HG03354 (cell line): ENCODE results near the gene PPP1R2C.

ENCODE experiments used
- ATAC-seq: cut with Tn5 transposase; IDR thresholded peaks from one replicate; pipeline ENCODE4 v1.9.1; 2021; ENCODE audit warnings: mild to moderate bottlenecking; ENCODE audit not compliant: unreplicated experiment, poor library complexity, severe bottlenecking

The PPP1R2C gene

DNA sequence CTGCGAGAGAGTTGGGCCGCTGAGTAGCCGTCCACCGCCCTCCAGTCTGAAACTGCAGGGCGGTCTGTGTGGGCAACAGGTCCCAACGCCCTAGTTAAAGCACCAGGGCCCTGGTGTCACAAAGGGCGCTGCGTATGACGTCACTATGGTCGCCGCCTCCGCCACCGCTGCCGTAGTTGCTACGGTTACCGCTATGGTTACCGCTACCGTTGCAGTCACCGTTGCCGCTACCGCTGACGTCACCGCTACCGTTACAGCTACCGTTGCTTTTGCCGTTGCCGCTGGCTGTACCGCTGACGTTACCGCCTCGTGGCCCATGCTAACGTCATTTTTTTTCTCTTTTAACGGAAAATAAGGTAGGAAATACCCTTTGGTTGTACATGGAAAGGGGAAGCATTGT is at the start of gene PPP1R2C:
TSS of gene PPP1R2C (minus strand) at position 68 of the 400 bp plus-strand sequence. CDS start 84 bp downstream, outside the sequence.
- ATAC-seq = no peak

DNA sequence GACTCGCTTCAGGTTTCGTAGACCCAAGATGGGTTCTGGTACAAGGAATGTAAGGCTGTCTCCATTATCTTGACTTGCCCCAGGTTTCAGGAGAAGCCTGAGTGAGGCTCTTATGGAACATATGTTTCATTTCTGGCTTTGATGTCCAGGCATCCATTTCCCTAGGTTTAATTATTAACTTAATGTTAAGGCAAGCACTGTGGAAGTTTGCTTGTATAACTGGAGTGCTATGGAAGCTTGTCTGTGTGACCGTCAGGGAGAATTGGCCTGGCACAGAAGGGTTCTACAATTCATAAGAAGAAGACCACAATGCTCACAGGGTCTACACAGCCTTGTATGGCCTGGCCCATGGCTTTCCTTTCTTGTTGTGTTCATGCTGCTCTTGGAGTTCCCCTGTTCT is 47.2 kb upstream of the PPP1R2C start:
- no peak for ATAC-seq

DNA sequence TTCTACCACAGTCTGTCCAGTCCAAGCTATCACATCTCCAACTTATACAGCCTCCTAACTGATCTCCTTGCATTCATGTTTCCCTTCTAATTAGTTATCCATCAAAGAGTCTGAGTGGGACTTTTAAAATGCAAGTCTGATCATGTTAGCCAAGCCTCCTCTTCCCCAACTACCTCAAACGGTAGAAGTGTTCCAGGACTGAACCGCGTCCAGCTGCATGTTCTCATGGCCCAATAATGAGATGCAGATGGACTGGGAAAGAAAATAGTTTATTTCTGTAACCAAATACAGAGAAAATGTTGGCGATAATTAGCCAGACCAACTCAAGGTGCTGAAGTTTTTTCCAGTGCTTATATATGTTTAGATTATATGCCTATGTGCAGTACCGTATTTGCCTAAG is 46.6 kb upstream of the PPP1R2C start:
- ATAC-seq = no peak

DNA sequence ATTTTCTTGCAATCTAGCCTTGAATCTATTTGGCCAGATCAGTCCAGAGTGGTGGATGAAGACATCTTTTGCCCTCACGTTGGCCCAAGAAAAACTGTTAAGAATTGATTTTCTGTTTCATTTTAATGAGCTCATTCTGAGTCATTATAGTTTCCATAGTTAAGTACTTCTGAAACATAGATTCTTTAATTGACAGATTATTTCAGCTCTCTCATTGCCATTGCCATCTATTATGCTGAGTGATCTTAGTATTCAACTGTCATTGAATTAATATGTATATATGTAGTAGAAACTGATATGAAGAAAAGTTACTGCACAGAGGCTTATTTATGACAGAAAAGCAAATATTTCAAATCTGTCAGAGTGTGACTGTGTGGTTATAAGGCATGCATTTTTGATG is 45.5 kb upstream of the PPP1R2C start:
- no peak for ATAC-seq

DNA sequence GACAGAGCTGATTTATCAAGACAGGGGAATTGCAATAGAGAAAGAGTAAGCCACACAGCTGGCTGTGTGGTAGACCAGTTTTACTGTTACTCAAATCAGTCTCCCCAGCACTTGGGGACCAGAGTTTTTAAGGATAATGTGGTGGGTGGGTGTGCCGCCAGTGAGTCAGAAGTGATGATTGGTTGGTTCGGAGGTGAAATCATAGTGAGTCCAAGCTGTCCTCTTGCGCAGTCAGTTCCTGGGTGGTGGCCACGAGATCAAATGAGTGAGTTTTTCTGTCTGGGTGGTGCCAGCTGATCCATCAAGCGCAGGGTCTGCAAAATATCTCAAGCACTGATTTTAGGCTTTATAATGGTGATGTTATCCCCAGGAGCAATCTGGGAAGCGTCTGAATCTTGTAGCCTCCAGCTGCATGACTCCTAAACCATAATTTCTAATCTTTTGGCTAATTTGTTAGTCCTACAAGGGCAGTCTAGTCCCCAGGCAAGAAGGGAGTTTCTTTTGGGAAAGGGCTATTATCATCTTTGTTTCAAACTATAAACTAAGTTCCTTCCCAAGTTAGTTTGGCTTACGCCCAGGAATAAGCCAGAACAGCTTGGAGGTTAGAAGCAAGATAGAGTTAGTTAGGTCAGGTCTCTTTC is 44.0 kb upstream of the PPP1R2C start:
- no peak for ATAC-seq

DNA sequence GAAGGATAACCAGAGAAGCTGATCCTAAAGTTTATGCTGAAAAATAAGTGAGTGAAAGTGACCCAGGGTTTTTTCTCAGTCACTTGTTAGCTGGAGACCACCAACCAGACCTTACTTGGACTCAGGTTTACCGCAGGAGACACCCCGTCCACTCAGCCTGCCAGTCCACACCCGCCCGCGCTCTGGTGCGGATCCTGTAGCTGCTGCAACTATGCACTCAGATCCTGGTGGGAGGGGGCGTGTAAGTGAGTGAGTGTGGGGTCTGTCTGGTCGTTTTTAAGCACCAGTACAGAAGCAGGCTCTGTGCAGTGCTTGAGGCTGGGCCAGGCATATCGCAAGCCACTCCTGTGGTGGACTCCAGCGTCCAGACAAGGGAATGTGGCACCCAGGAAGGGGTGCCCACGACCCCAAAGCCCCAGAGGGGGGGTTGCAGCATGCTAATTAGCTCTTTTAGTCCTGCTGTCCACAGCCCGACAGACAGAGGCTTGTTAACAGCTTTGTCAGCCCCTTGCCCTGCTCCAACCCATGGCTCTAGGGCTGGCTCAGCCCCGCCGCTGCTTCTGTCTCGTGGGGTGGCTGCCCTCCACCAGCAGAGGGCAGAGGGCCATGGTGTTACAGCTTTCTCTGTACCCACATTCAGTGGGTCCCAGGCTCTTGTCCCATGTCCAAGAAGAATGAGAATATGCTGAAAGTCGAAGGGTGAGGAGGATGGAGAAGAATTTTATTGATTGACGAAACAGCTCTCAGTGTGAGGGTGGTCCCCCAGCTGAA is 40.4 kb upstream of the PPP1R2C start:
- no peak for ATAC-seq

DNA sequence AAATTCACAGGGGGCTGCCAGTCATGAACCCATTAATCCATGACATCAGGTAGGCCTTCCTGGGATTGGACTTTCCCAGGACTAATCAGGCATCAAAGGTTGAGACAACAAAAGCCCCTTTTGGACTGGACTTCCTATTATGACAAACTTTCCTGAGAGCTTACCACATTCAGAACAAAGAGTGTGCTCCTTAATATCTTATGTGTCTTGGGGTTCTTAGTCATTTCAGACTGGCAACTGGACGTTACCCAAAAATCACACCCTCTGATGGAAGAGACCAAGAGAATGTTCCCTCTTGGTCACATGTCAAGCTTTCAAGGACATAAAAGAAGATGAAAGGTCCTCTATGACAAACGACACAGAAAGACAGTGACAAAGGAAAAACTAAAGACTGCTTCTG is 31.6 kb upstream of the PPP1R2C start:
- no peak for ATAC-seq

DNA sequence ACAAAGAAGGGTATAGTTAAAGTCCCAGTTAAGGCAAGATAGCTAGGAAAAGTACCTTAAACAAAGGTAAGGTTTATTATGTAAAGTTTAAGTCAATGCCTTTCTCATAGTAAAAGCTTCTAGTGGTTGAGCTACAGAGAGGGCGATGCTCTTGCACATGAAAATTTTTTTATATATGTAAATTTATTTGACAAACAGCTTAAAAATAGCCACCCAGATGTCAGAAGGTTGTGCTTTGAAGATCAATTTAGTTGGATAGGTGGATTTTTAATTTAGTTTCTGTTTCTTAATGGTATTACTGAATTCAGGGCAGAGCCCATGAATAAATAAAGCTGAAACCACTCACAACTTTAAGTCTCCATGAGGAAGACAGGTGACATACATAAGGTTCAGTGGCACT is 29.4 kb upstream of the PPP1R2C start:
- no peak for ATAC-seq

DNA sequence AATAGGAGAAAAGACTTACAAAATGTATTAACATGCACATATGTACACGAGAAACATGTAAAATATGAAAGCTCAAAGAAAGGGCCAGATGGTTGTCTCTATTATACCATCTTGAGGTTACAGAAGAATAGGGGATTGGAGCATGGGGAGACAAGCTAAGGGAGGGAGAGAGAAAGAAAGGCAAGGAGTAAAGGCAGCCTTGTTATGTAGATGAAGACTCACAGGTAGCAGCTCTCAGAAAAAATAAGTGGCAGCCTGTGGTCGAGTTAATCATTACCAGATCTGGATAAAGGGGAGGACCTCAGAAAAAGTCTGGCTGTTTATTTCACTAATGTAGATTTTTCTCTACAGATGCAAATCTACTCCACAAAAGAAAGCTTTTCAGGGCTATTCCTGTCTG is 26.6 kb upstream of the PPP1R2C start:
- no peak for ATAC-seq

DNA sequence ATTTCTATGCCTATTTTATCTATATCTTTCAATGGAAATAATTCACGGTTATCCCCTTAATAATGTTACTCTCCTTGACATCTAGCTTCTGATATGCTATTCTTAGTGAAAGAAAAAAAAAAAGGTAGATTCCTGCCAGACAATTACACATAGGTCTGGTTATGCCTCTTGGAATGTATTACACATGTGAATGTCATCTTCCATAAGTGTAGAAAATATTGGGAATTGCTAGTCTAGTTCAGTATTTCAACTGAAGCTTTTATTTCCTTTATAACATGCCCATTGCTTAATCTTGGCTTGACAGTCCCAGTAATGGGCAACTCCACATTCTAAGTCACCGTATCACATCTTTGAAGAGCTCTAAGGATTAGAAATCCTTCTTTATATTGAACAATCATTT is 25.4 kb upstream of the PPP1R2C start:
- no peak for ATAC-seq

DNA sequence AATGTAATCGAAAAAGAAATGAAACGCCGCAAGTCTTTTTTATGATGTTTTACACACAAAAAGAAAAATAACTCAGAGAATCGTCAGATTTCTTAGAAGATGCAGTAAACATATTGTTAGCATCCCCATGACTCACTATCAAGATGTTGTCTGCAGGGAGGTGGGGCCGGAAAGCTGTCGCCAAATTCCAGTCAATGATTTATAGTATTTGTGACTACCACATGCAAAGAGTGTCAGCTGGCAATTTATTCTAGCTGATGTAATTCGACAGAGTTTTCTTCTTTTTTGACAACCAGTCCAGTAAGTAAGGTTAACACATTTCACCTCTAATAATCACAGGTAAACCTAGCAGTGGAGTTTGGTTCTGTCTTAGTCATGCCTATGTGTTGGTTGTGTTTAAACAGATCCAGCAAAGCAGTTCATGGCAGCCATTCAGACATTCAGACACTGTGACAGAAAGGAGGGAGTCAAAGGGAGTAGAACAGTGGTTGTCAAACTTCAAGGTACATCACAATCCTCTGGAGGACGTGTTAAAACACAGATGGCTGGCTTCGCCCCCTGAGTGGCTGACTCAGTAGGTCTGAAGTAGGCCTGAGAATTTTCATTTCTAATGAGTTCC is 19.8 kb upstream of the PPP1R2C start:
- ATAC-seq = no peak

DNA sequence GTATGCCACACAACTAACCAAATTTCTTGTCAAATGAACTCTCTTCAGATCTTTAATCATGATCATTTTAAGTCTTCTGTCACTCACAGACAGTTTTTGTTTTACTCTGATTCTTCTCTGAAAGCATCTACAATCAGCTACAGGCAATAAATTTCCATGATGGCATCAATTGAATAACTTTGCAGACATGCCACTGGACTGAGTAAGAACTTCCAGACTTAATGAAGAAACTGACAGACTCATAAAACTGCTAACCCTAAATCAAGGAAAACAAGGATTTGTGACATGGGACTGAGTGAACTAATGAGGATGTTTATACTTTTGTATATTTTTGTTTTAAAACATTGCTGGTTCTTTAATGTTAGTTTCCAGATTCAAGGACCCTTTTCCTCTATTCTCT is 5.5 kb upstream of the PPP1R2C start:
- no peak for ATAC-seq

DNA sequence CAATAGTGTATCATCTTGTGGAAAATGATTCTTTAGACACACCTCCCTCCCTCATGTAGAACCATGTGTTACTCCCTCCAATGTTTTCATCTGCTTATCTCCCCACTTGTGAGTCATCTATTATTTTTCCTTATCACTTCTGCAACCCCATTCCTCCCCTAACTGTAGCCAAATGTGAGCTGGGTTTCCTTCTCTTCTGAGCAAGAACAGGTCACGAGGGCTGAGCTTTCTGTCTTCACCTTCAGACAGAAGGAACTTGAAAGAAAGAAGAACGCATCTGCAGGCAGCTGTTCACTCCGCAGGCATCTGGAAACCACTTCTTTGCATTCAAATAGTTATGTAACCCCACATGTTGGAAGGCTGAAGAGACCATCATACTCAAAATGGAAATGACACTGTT is 1.8 kb downstream of the PPP1R2C start:
- ATAC-seq = no peak

DNA sequence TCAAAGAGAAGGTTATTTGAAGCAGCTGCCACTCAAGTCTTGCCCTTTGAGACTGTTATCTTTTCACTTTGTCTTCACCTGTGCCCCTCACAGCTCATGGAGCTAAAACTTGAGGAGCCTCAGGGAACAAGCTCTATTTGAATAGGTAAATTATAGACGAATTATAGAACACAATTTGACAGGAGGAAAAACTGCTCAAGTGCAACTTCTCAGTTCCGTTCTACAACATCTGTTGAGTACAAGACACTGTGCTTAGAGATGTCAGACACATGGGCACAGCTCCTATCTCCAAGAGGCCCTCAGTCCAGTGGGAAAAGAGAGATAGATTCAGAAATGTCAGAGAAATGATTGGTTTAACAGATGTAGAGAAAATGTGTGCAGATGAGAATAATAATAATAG is 5.1 kb downstream of the PPP1R2C start:
- no peak for ATAC-seq

DNA sequence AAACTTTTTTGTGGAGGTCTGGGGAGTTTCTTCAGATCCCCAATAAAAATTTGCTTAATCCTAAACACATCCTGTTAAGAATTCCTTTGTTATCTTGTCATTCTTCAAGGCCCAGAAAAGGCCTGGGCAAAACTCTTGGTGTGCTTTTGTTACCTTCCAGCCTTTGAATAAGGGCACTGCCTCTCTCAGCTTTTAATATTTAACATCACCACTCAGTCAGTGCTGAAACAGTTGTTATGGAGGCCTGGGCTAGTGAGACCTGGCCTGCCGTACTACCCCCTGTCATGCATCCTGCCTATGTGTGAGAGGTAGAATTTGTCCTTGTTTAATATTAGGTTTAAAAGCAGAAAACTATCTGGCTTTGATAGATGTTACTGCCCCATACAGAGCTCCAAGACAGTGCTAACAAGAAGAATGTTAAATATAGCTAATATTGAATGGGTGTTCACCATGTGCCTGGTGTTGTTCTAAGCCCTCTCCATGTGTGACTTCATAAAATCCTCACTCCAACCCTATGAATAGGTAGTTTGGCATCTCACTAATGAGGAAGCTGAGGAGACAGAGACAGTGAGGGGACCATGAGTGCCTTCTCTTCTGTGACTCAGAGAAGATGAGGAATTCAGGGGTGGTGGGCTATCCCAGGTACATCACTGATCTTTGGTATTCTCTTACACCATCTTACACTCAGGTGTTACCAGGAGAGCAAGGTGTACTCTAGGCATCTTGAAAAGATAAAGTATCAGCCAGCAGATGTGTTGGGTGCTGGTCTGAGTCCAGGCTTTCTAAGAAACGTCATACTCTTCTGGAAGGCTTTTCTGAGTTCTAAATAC is 6.2 kb downstream of the PPP1R2C start:
- ATAC-seq = no peak

DNA sequence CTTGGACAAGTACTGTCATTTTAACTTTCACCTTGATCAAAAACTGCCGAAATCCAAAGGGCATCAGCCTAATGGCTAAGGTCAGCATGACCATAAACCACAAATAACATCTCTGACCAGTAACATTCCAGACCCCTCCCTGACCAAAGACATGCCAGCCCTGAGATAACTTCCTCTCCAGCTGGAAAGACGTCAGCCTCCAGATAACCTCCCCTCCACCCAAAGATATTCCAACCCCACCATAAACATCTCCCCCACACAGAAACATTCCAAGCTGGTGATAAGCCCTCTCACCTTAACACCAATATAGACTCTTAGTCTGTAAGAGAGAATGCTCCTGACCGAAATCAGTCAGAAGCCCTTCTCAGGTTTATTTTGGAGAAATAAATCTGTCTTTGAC is 7.4 kb downstream of the PPP1R2C start:
- ATAC-seq = no peak

DNA sequence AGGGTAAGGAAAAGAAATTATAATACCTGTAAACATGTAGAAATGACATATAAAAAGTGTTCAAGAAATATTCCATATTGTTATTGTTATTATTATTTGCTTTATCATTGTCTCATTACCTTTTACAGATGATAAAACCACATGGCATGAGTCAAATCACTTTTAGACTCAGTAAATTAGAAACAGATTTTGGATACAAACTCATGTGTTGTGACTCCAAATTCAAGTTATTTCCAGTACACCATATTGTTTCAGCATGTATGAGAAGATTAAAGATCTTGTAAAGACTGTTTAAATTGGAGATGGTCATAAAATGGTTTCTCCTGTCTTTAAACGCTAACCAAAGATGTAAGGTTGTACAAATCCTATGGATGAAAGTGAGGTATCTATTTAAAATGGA is 18.1 kb downstream of the PPP1R2C start:
- no peak for ATAC-seq

DNA sequence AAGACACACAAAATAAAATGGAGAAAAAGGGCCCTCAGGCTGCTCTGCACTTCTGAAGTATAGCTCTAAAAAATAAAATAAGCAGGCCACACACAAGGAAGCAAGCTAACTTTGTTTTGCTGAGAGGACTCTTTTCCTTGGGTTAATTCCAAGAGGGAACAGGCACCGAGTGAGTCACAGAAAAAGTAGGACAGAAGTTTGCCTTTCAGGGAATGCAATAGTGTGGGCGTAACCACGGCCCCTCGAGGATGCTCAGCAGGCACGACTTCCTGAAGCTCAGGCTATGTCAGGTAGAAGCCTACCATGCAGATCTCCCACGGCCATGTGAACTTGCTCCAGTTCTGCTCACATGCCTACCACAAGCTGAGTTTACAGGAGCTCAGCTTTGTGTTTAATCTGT is 22.1 kb downstream of the PPP1R2C start:
- no peak for ATAC-seq

DNA sequence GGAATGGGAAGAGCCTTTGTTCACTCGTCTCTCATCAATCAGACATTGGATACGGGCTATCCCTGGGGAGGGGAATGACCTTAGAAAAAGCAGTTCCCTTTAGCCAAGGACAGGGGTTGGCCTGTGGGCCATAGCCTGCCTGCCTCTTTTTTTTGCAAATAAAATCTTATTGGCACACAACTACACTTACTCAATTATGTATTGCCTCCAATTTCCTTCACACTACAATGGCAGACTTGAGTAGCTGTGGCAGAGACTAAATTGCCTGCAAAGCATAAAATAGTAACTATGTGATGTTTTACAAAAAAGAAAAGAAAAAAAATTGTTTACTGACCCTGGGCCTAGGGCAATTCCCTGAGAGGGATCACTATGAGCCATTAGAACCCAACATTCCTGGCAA is 23.4 kb downstream of the PPP1R2C start:
- no peak for ATAC-seq

DNA sequence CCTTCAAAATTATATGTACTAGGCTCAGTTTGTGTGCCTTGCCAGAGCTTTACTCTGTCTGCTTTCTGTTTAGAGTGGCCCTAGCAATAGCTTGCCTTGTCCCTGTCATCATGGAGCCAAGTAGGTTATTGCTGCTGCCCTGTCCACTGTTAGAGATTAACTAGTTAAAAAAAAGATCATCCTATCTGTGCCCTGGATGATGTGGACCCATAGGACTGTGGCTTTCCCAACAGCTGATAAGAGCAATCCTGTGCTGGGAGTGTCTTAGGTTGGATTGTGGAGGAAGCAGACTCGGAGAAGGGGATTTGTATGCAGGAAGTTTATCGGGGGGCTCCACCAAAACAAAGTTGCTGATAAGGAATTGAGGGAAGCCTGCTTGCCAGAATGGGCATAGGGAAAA is 23.8 kb downstream of the PPP1R2C start:
- ATAC-seq = no peak
